Panc1 (cell line): ENCODE results near the gene SFTPB. TPM values are rescaled to one million over a fixed set of nuclear protein-coding genes. Genes with fewer than 3 reads are reported as not detected.

Experiments used
- ATAC-seq: fragments of 200-7000 bp; cut with Tn5 transposase; 2 replicates; pipeline ENCODE4 v1.9.1; 2020; ENCODE audit warnings: mild to moderate bottlenecking, moderate library complexity
- BruUV-seq: library from RNA; stranded (reverse); fragments of 400-500 nt; replicated peaks from 2 replicates; lab custom pipeline; 2021; lab: Mats Ljungman, UMichigan
- CTCF ChIA-PET: fragments of 300-600 bp; sonication (Branson Sonifier 250); formaldehyde crosslinking; loops from one replicate; lab custom pipeline; 2022; ENCODE audit warnings: antibody characterized with exemption; lab: Charles Lee
- POLR2A ChIA-PET: fragments of 300-600 bp; sonication (Branson Sonifier 250); formaldehyde crosslinking; loops from one replicate; lab custom pipeline; 2022; ENCODE audit warnings: antibody characterized with exemption; lab: Charles Lee
- DNase-seq: peaks from one replicate; pipeline ENCODE4 v3.0.0-alpha.2; 2010; ENCODE audit warnings: low read depth, low spot score
- H3K27ac ChIP-seq: 2 replicates; pipeline ENCODE4 v1.5.1; 2011; ENCODE audit warnings: mild to moderate bottlenecking, low read length, inconsistent platforms
- H3K27me3 ChIP-seq: fragments of 200-500 bp; sonication (Bioruptor generic); 2 replicates; pipeline ENCODE4 v1.6.0; 2014; ENCODE audit warnings: low read length, inconsistent platforms; ENCODE audit not compliant: control insufficient read depth, insufficient read depth
- H3K36me3 ChIP-seq: fragments of 200-500 bp; sonication (Bioruptor generic); 2 replicates; pipeline ENCODE4 v1.5.1; 2014; ENCODE audit warnings: inconsistent platforms, mild to moderate bottlenecking, low read length, moderate library complexity; ENCODE audit not compliant: control insufficient read depth, insufficient read depth
- H3K4me1 ChIP-seq: 2 replicates; pipeline ENCODE4 v1.5.1; 2011; ENCODE audit warnings: inconsistent platforms, mild to moderate bottlenecking, low read length, moderate library complexity; ENCODE audit not compliant: control insufficient read depth, insufficient read depth
- H3K4me3 ChIP-seq, 2 experiments: 2 replicates each; pipeline ENCODE4 v1.5.1; 2011 to 2012; ENCODE audit warnings: low read depth in 2 of 2, low read length in 2 of 2, mild to moderate bottlenecking in 2 of 2, inconsistent platforms in 1 of 2, moderate library complexity in 1 of 2
- H3K9me3 ChIP-seq: fragments of 200-500 bp; sonication (Bioruptor generic); 2 replicates; pipeline ENCODE4 v1.5.1; 2014; ENCODE audit warnings: low read depth, mild to moderate bottlenecking, inconsistent platforms, low read length, moderate library complexity; ENCODE audit not compliant: control insufficient read depth, insufficient read depth
- POLR2AphosphoS5 ChIP-seq: IDR thresholded peaks from 2 replicates; pipeline ENCODE4 v1.6.1; 2012; ENCODE audit warnings: mild to moderate bottlenecking, low read depth, low read length, moderate library complexity
- SIN3A ChIP-seq: IDR thresholded peaks from 2 replicates; pipeline ENCODE4 v1.6.1; 2012; ENCODE audit warnings: low read depth, mild to moderate bottlenecking, low read length, moderate library complexity, borderline replicate concordance; ENCODE audit not compliant: insufficient read depth
- TCF7L2 ChIP-seq: IDR thresholded peaks from 2 replicates; pipeline ENCODE4 v1.6.1; 2011; ENCODE audit warnings: mild to moderate bottlenecking, low read depth, low read length, inconsistent platforms
- in situ Hi-C: cut with HindIII; loops from 2 replicates; pipeline ENCODE4 v1.10.0; 2016; ENCODE audit warnings: low sequenced_read_pairs, low pct_unique_long_range_greater_than_20kb
- intact Hi-C: fragments of 100-400 bp; cut with micrococcal nuclease; formaldehyde crosslinking; loops from one replicate; pipeline ENCODE4 v1.10.0; 2022; ENCODE audit not compliant: unreplicated experiment
- total RNA-seq: library from RNA; stranded (reverse); gene quantifications from one replicate; pipeline ENCODE4 v1.2.1, GENCODE V29; 2021; ENCODE audit not compliant: unreplicated experiment
- TF ChIP-seq, protein P1 (sequence below), 2 experiments: IDR thresholded peaks; 2 replicates each; pipeline ENCODE4 v1.6.1; 2011 to 2012; ENCODE audit warnings: low read depth in 2 of 2, control low read depth in 1 of 2, low read length in 1 of 2, mild to moderate bottlenecking in 1 of 2, moderate library complexity in 1 of 2; ENCODE audit not compliant: insufficient read depth in 1 of 2
- TF ChIP-seq, protein P2 (sequence below): fragments of 450-650 bp; IDR thresholded peaks from 2 replicates; pipeline ENCODE4 v1.5.1; 2017; ENCODE audit warnings: mild to moderate bottlenecking

The SFTPB gene
- total RNA-seq, 1 experiment from 2014 or later, result 5.6 TPM

DNA sequence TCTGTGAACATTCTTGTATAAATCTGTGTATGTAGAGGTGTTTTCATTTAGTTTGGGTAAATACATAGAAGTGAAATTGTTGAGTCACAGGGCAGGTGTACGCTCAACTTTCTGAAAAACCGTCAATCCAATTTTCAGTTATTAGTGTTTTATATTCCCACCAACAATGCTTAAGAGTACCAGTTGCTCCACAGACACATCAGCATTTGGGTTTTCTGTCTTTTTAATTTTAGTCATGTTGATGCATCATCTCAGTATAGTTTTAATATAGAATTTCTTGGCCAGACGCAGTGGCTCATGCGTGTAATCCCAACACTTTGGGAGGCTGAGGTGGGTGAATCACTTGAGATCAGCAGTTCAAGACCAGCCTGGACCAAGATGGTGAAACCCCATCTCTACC lies 22.9 kb upstream of the SFTPB start:
- TF ChIP-seq POLR2AphosphoS5 (no peak), SIN3A (no peak)

DNA sequence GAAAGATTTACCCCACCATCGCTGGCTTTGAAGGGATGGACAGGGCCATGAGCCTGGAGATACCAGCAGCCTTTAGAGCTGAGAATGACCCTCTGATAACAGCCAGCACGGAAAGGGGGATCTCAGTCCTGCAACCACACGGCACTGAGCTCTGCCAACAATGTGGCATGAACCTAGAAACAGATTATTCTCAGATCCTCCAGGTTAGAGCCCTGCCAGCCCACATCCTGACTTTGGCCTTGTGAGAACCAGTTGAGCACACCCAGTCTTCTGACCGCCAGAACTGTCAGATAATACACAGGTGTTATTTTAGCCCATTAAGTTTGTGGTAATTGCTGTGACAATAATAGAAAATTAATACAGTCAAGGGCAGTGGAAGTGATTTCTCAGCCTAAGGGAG lies 16.8 kb upstream of the SFTPB start:
- TF ChIP-seq, protein P1, sequence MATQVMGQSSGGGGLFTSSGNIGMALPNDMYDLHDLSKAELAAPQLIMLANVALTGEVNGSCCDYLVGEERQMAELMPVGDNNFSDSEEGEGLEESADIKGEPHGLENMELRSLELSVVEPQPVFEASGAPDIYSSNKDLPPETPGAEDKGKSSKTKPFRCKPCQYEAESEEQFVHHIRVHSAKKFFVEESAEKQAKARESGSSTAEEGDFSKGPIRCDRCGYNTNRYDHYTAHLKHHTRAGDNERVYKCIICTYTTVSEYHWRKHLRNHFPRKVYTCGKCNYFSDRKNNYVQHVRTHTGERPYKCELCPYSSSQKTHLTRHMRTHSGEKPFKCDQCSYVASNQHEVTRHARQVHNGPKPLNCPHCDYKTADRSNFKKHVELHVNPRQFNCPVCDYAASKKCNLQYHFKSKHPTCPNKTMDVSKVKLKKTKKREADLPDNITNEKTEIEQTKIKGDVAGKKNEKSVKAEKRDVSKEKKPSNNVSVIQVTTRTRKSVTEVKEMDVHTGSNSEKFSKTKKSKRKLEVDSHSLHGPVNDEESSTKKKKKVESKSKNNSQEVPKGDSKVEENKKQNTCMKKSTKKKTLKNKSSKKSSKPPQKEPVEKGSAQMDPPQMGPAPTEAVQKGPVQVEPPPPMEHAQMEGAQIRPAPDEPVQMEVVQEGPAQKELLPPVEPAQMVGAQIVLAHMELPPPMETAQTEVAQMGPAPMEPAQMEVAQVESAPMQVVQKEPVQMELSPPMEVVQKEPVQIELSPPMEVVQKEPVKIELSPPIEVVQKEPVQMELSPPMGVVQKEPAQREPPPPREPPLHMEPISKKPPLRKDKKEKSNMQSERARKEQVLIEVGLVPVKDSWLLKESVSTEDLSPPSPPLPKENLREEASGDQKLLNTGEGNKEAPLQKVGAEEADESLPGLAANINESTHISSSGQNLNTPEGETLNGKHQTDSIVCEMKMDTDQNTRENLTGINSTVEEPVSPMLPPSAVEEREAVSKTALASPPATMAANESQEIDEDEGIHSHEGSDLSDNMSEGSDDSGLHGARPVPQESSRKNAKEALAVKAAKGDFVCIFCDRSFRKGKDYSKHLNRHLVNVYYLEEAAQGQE (IDR thresholded peaks at IDR 0.05; ENCODE audit: insufficient read depth in 1 of 2, low read depth in 2 of 2, low read length in 1 of 2), result no peak
- TF ChIP-seq SIN3A, result no peak
- Histone ChIP-seq H3K4me3 (no peak overlapping the region), H3K4me1 (no peaks in the 10 kb centered on the region; the same call in 1 of the 2 replicates), H3K27ac (no peak overlapping the region), H3K36me3 (no peaks in the 10 kb centered on the region), H3K27me3 (no peaks in the 10 kb centered on the region; the same call in 1 of the 2 replicates), H3K9me3 (no peaks in the 10 kb centered on the region)
- ATAC-seq, result no peak
- in situ Hi-C loops (no loop called here), intact Hi-C loops (no loop called here)
- DNase-seq, result no peak
- BruUV-seq, result no TSS peak
- ChIA-PET CTCF (no interaction called here), POLR2A (no interaction called here)

More for the DNA sequence above, 22.9 kb upstream of the SFTPB start:
- in situ Hi-C loops, result no loop called here
- Histone ChIP-seq H3K4me3 (no peak overlapping the region), H3K27ac (no peak overlapping the region), H3K9me3 (no peaks in the 10 kb centered on the region), H3K27me3 (no peaks in the 10 kb centered on the region; the same call in 1 of the 2 replicates), H3K36me3 (no peaks in the 10 kb centered on the region), H3K4me1 (no peaks in the 10 kb centered on the region; the same call in 1 of the 2 replicates)
- intact Hi-C loops, result no loop called here
- ChIA-PET CTCF (no interaction called here), POLR2A (no interaction called here)
- ATAC-seq (no peak), DNase-seq (no peak)
- no TSS peak for BruUV-seq

DNA sequence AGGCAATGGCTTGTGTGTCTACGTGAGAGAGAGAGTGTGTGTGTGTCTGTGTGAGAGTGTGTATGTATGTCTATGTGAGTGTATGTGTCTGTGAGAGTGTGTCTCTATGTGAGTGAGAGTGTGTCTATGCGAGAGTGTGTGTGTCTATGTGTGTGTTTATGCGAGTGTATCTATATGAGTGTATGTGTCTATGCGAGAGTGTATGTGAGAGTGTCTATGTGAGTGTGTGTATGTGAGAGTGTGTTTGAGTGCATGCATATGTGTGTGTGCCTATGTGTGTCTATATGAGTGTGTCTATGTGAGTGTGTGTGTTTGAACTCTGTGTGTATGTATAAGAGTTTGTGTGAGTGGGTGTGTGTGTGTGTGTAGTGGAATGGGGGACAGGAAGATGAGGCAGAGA lies 16.4 kb upstream of the SFTPB start:
- intact Hi-C loops, result no loop called here
- POLR2A ChIA-PET, result no interaction called here

More for the DNA sequence above, 16.4 kb upstream of the SFTPB start:
- in situ Hi-C loops, result no loop called here
- H3K4me1 ChIP-seq, result no peaks in the 10 kb centered on the region; the same call in 1 of the 2 replicates
- no peaks in the 10 kb centered on the region for H3K36me3 ChIP-seq
- H3K4me3 ChIP-seq, result no peak overlapping the region
- DNase-seq (no peak), ATAC-seq (no peak)
- no peaks in the 10 kb centered on the region; the same call in 1 of the 2 replicates for H3K27me3 ChIP-seq
- no peak overlapping the region; the same call in 1 of the 2 replicates for H3K27ac ChIP-seq
- CTCF ChIA-PET, result interaction anchor here (0.5 kb wide), 1 partner anchor 98 kb away, joined by 4 read pairs; no protein-coding TSS in a partner anchor
- H3K9me3 ChIP-seq, result no peaks in the 10 kb centered on the region
- TF ChIP-seq, protein P2, sequence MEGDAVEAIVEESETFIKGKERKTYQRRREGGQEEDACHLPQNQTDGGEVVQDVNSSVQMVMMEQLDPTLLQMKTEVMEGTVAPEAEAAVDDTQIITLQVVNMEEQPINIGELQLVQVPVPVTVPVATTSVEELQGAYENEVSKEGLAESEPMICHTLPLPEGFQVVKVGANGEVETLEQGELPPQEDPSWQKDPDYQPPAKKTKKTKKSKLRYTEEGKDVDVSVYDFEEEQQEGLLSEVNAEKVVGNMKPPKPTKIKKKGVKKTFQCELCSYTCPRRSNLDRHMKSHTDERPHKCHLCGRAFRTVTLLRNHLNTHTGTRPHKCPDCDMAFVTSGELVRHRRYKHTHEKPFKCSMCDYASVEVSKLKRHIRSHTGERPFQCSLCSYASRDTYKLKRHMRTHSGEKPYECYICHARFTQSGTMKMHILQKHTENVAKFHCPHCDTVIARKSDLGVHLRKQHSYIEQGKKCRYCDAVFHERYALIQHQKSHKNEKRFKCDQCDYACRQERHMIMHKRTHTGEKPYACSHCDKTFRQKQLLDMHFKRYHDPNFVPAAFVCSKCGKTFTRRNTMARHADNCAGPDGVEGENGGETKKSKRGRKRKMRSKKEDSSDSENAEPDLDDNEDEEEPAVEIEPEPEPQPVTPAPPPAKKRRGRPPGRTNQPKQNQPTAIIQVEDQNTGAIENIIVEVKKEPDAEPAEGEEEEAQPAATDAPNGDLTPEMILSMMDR, result no peak
- TF ChIP-seq TCF7L2, result no peak
- no peak for TF ChIP-seq POLR2AphosphoS5
- TF ChIP-seq, protein P1 (IDR thresholded peaks at IDR 0.05; ENCODE audit: insufficient read depth in 1 of 2, low read depth in 2 of 2, low read length in 1 of 2), result no peak
- no peak for TF ChIP-seq SIN3A
- BruUV-seq, result no TSS peak
